ENCODE results near the gene AP1M1.

The AP1M1 gene

GRCh38 chr19:16207490-16208025, 9.8 kb downstream of the AP1M1 start:
- no peak for DNase-seq (ENCODE audit: low read depth)

- no peak for DNase-seq (ENCODE audit: low read depth)
Measured at GRCh38 chr19:16208064-16208759, 10.5 kb downstream of the AP1M1 start.

- DNase-seq (ENCODE audit: low read depth) = no peak
Measured at GRCh38 chr19:16208847-16209665, 11.3 kb downstream of the AP1M1 start.

- DNase-seq (ENCODE audit: low read depth) = no peak
Measured at GRCh38 chr19:16210168-16210567, 12.5 kb downstream of the AP1M1 start.

GRCh38 chr19:16213076-16213475, 15.4 kb downstream of the AP1M1 start:
- peak; percentile 64 for DNase-seq (ENCODE audit: low read depth)

- no peak for DNase-seq (ENCODE audit: low read depth)
Measured at GRCh38 chr19:16216744-16217670, 19.3 kb downstream of the AP1M1 start.

- no peak for DNase-seq (ENCODE audit: low read depth)
Measured at GRCh38 chr19:16217716-16218451, 20.2 kb downstream of the AP1M1 start.

- no peak for DNase-seq (ENCODE audit: low read depth)
Measured at GRCh38 chr19:16218851-16219250, 21.1 kb downstream of the AP1M1 start.

- DNase-seq (ENCODE audit: low read depth) = no peak
Measured at GRCh38 chr19:16222806-16223205, 25.1 kb downstream of the AP1M1 start.

- no peak for DNase-seq (ENCODE audit: low read depth)
Measured at GRCh38 chr19:16223746-16224145, 26.0 kb downstream of the AP1M1 start.

GRCh38 chr19:16224293-16225045, 26.8 kb downstream of the AP1M1 start:
- no peak for DNase-seq (ENCODE audit: low read depth)

GRCh38 chr19:16225279-16226183, 27.8 kb downstream of the AP1M1 start:
- no peak for DNase-seq (ENCODE audit: low read depth)

GRCh38 chr19:16226184-16226591, 28.5 kb downstream of the AP1M1 start:
- no peak for DNase-seq (ENCODE audit: low read depth)

GRCh38 chr19:16226878-16227836, 29.4 kb downstream of the AP1M1 start:
- no peak for DNase-seq (ENCODE audit: low read depth)

- DNase-seq (ENCODE audit: low read depth) = no peak
Measured at GRCh38 chr19:16227837-16228636, 30.3 kb downstream of the AP1M1 start.

GRCh38 chr19:16228637-16229321, 31.1 kb downstream of the AP1M1 start:
- DNase-seq (ENCODE audit: low read depth) = no peak

- no peak for DNase-seq (ENCODE audit: low read depth)
Measured at GRCh38 chr19:16229322-16229641, 31.6 kb downstream of the AP1M1 start.
